CD4-positive, alpha-beta T cell treated with Interleukin-4 for 4 hours (primary cell): ENCODE data around the gene MICALL2.
"Not testable (repeated sequence)": the region's sequence is repeated elsewhere in the genome, so short reads cannot be mapped to it uniquely, and the experiment has no call there.

Source experiments
- DNase-seq: peaks from one replicate; pipeline ENCODE4 v3.0.0-alpha.2; 2020

MICALL2 gene

GRCh38 chr7:1447112-1447511 lies 12.2 kb downstream of the MICALL2 start:
- DNase-seq: no peak

GRCh38 chr7:1446620-1447032 lies 12.6 kb downstream of the MICALL2 start:
- DNase-seq: no peak

- not testable (repeated sequence) for DNase-seq
Measured at GRCh38 chr7:1446026-1446425, 13.2 kb downstream of the MICALL2 start.

- no peak for DNase-seq
Measured at GRCh38 chr7:1445341-1445740, 13.9 kb downstream of the MICALL2 start.

- DNase-seq: no peak
Measured at GRCh38 chr7:1444925-1445322, 14.3 kb downstream of the MICALL2 start.

GRCh38 chr7:1444214-1444924 lies 14.9 kb downstream of the MICALL2 start:
- no peak for DNase-seq

GRCh38 chr7:1443587-1444200 lies 15.6 kb downstream of the MICALL2 start:
- not testable (repeated sequence) for DNase-seq

- no peak for DNase-seq
Measured at GRCh38 chr7:1442355-1443124, 16.7 kb downstream of the MICALL2 start.

GRCh38 chr7:1441615-1442354 lies 17.5 kb downstream of the MICALL2 start:
- DNase-seq: no peak

- no peak for DNase-seq
Measured at GRCh38 chr7:1440620-1441019, 18.6 kb downstream of the MICALL2 start.

- DNase-seq: no peak
Measured at GRCh38 chr7:1439373-1440363, 19.6 kb downstream of the MICALL2 start.

GRCh38 chr7:1438821-1439220 lies 20.4 kb downstream of the MICALL2 start:
- DNase-seq: no peak

GRCh38 chr7:1438208-1438607 lies 21.1 kb downstream of the MICALL2 start:
- DNase-seq: no peak

- no peak for DNase-seq
Measured at GRCh38 chr7:1437155-1437880, 22.0 kb downstream of the MICALL2 start.

GRCh38 chr7:1436608-1437007 lies 22.7 kb downstream of the MICALL2 start:
- no peak for DNase-seq

- DNase-seq: no peak
Measured at GRCh38 chr7:1434891-1435670, 24.2 kb downstream of the MICALL2 start.

- no peak for DNase-seq
Measured at GRCh38 chr7:1434165-1434718, 25.0 kb downstream of the MICALL2 start.

- DNase-seq: no peak
Measured at GRCh38 chr7:1433128-1433920, 25.9 kb downstream of the MICALL2 start.

- DNase-seq: peak; percentile 65
Measured at GRCh38 chr7:1432411-1433082, 26.7 kb downstream of the MICALL2 start.
